A172 (cell line): ENCODE data around the gene TIMM10. TPM values are rescaled to one million over a fixed set of nuclear protein-coding genes. Genes with fewer than 3 reads are reported as not detected.

ENCODE experiments used
- DNase-seq: peaks from one replicate; pipeline ENCODE4 v3.0.0-alpha.2; 2015; ENCODE audit warnings: low spot score
- total RNA-seq: library from RNA; depleted of rRNA; stranded (reverse); fragments of >200 nt; shearing (Covaris generic); gene quantifications from 2 replicates; pipeline ENCODE4 v1.2.3, GENCODE V29; 2014; rRNA removed

The TIMM10 gene
- 59.7 and 95.9 TPM in 2 replicates for total RNA-seq

- DNase-seq = peak; percentile 96
Observed at GRCh38 chr11:57530596-57531507, at the start of gene TIMM10. TSS of gene TIMM10 (minus strand) at chr11:57530754. CDS start at chr11:57530189, 565 bp downstream.

GRCh38 chr11:57574061-57574460, 43.5 kb upstream of the TIMM10 start:
- DNase-seq = no peak

GRCh38 chr11:57571606-57572005, 41.1 kb upstream of the TIMM10 start:
- DNase-seq = no peak

- DNase-seq = peak; percentile 67
Observed at GRCh38 chr11:57568330-57568766, 37.8 kb upstream of the TIMM10 start.

- DNase-seq = no peak
Observed at GRCh38 chr11:57567515-57568329, 37.2 kb upstream of the TIMM10 start, which contains the start of gene UBE2L6. TSS of gene UBE2L6 (minus strand) at chr11:57567672. CDS start at chr11:57567611, 61 bp downstream.

- peak; percentile 26 for DNase-seq
Observed at GRCh38 chr11:57566905-57567514, 36.5 kb upstream of the TIMM10 start.

- DNase-seq = peak; percentile 48
Observed at GRCh38 chr11:57566005-57566904, 35.7 kb upstream of the TIMM10 start.

GRCh38 chr11:57562596-57562995, 32.0 kb upstream of the TIMM10 start:
- DNase-seq = no peak

- no peak for DNase-seq
Observed at GRCh38 chr11:57560146-57560545, 29.6 kb upstream of the TIMM10 start.

- DNase-seq = no peak
Observed at GRCh38 chr11:57556041-57556440, 25.5 kb upstream of the TIMM10 start.

- no peak for DNase-seq
Observed at GRCh38 chr11:57555393-57555792, 24.8 kb upstream of the TIMM10 start.

GRCh38 chr11:57552479-57552878, 21.9 kb upstream of the TIMM10 start:
- no peak for DNase-seq

GRCh38 chr11:57551941-57552340, 21.4 kb upstream of the TIMM10 start:
- DNase-seq = no peak

- DNase-seq = no peak
Observed at GRCh38 chr11:57549983-57550382, 19.4 kb upstream of the TIMM10 start.

- DNase-seq = no peak
Observed at GRCh38 chr11:57547854-57548377, 17.4 kb upstream of the TIMM10 start.

GRCh38 chr11:57546869-57547475, 16.4 kb upstream of the TIMM10 start:
- DNase-seq = peak; percentile 50

- DNase-seq = no peak
Observed at GRCh38 chr11:57546451-57546850, 15.9 kb upstream of the TIMM10 start.

GRCh38 chr11:57545883-57546282, 15.3 kb upstream of the TIMM10 start:
- DNase-seq = no peak

GRCh38 chr11:57544566-57544965, 14.0 kb upstream of the TIMM10 start:
- DNase-seq = no peak

- DNase-seq = no peak
Observed at GRCh38 chr11:57543593-57543992, 13.0 kb upstream of the TIMM10 start.
